Uterus (tissue), 4 donors: ENCODE results near the gene COL13A1. TPM values are rescaled to one million over a fixed set of nuclear protein-coding genes. Genes with fewer than 3 reads are reported as not detected.

ENCODE experiments used
- DNase-seq, 2 donors: peaks; one replicate each; pipeline ENCODE4 v3.0.0-alpha.2; 2019 to 2020
- H3K27ac ChIP-seq, 2 donors: fragments of 200-600 bp; sonication (generic); 1 replicate in 1 of 2; 2 replicates in 1 of 2; pipeline ENCODE4 v1.5.1; 2016 to 2018
- H3K27me3 ChIP-seq, 2 donors: fragments of 200-600 bp; sonication (generic); one replicate each; pipeline ENCODE4 v1.5.1; 2018 to 2019; ENCODE audit warnings: control low read depth in 1 of 2
- H3K36me3 ChIP-seq, 2 donors: fragments of 200-600 bp; sonication (generic); one replicate each; pipeline ENCODE4 v1.5.1; 2019; ENCODE audit warnings: control low read depth in 1 of 2
- H3K4me1 ChIP-seq, 2 donors: fragments of 200-600 bp; sonication (generic); one replicate each; pipeline ENCODE4 v1.5.1; 2018 to 2019; ENCODE audit warnings: control low read depth in 1 of 2
- H3K4me3 ChIP-seq, 2 donors: fragments of 200-600 bp; sonication (generic); 1 replicate in 1 of 2; 2 replicates in 1 of 2; pipeline ENCODE4 v1.5.1; 2018 to 2019; ENCODE audit warnings: mild to moderate bottlenecking in 1 of 2
- H3K9me3 ChIP-seq, 2 donors: fragments of 200-600 bp; sonication (generic); one replicate each; pipeline ENCODE4 v1.5.1; 2019; ENCODE audit warnings: control low read depth in 1 of 2
- CTCF ChIP-seq, 4 experiments: fragments of 200-600 bp in 2 of 4; fragments of 450-650 bp in 2 of 4; sonication (generic) in 2 of 4; IDR thresholded peaks; one replicate each; pipeline ENCODE4 v1.5.1; 2016 to 2019; ENCODE audit warnings: antibody characterized with exemption in 4 of 4, mild to moderate bottlenecking in 2 of 4, moderate library complexity in 1 of 4
- POLR2A ChIP-seq, 2 donors: fragments of 450-650 bp; IDR thresholded peaks; one replicate each; pipeline ENCODE4 v1.6.1; 2016; ENCODE audit warnings: antibody characterized with exemption in 2 of 2, mild to moderate bottlenecking in 1 of 2, moderate library complexity in 1 of 2
- intact Hi-C: fragments of 100-400 bp; cut with DNase I; formaldehyde crosslinking; loops from one replicate; pipeline ENCODE4 v1.15.1; 2023; ENCODE audit warnings: low total_unique reads
- total RNA-seq, 4 donors: library from RNA; depleted of rRNA in 3 of 4; stranded (reverse); fragments of >200 nt in 3 of 4; gene quantifications; one replicate each; pipeline versions ENCODE4 v1.1.0 to v1.2.4, GENCODE V29; 2014 to 2023
- donor health status: DM: yes; HTN: yes; CAD: no.

Gene COL13A1
- total RNA-seq, 4 donors from 2014 or later, result 2.1 to 13.9 (median 3.6) TPM; not detected in 1

GRCh38 chr10:69789164-69789576 is 12.5 kb upstream of the COL13A1 start:
- Histone ChIP-seq H3K27me3 (no peaks in the 10 kb centered on the region), H3K9me3 (no peaks in the 10 kb centered on the region), H3K4me1 (no peaks in the 10 kb centered on the region), H3K36me3 (no peaks in the 10 kb centered on the region), H3K4me3 (no peak overlapping the region), H3K27ac (no peak overlapping the region)
- TF ChIP-seq POLR2A (IDR thresholded peaks at IDR 0.05), result no peak
- peak in 3 of 4 experiments; percentile 10 to 25 (median 17) for TF ChIP-seq CTCF (IDR thresholded peaks at IDR 0.05)
- no peak for DNase-seq
- intact Hi-C loops, result loop anchor here (10.0 kb wide), 1 partner anchor 126 kb away; no protein-coding TSS in a partner anchor

GRCh38 chr10:69791812-69792211 is 9.9 kb upstream of the COL13A1 start:
- no peak for TF ChIP-seq POLR2A (IDR thresholded peaks at IDR 0.05)
- TF ChIP-seq CTCF (IDR thresholded peaks at IDR 0.05), result no peak
- Histone ChIP-seq H3K36me3 (no peaks in the 10 kb centered on the region), H3K4me1 (no peaks in the 10 kb centered on the region), H3K27me3 (no peaks in the 10 kb centered on the region), H3K27ac (no peak overlapping the region), H3K4me3 (no peak overlapping the region), H3K9me3 (no peaks in the 10 kb centered on the region)
- no peak for DNase-seq
- intact Hi-C loops, result no loop called here

GRCh38 chr10:69792341-69792740 is 9.4 kb upstream of the COL13A1 start:
- TF ChIP-seq POLR2A (IDR thresholded peaks at IDR 0.05), result no peak
- TF ChIP-seq CTCF (IDR thresholded peaks at IDR 0.05), result no peak
- Histone ChIP-seq H3K27me3 (no peaks in the 10 kb centered on the region), H3K9me3 (no peaks in the 10 kb centered on the region), H3K4me1 (no peaks in the 10 kb centered on the region), H3K27ac (no peak overlapping the region), H3K36me3 (no peaks in the 10 kb centered on the region), H3K4me3 (no peak overlapping the region)
- intact Hi-C loops, result no loop called here
- no peak for DNase-seq

- Histone ChIP-seq H3K27ac (no peak overlapping the region), H3K36me3 (no peaks in the 10 kb centered on the region), H3K4me1 (no peaks in the 10 kb centered on the region), H3K9me3 (no peaks in the 10 kb centered on the region), H3K27me3 (no peaks in the 10 kb centered on the region), H3K4me3 (no peak overlapping the region)
- intact Hi-C loops, result no loop called here
- TF ChIP-seq CTCF (IDR thresholded peaks at IDR 0.05), result no peak
- no peak for TF ChIP-seq POLR2A (IDR thresholded peaks at IDR 0.05)
- DNase-seq, result no peak
These were observed 7.0 kb upstream of the COL13A1 start for GRCh38 chr10:69794673-69795072.

GRCh38 chr10:69795242-69795934 is 6.3 kb upstream of the COL13A1 start:
- Histone ChIP-seq H3K27ac (no peak overlapping the region), H3K9me3 (no peaks in the 10 kb centered on the region), H3K4me1 (no peaks in the 10 kb centered on the region), H3K36me3 (no peaks in the 10 kb centered on the region), H3K4me3 (no peak overlapping the region), H3K27me3 (no peaks in the 10 kb centered on the region)
- no peak for TF ChIP-seq CTCF (IDR thresholded peaks at IDR 0.05)
- no peak for TF ChIP-seq POLR2A (IDR thresholded peaks at IDR 0.05)
- intact Hi-C loops, result no loop called here
- no peak for DNase-seq
